DND-41 (cell line): Measurements from ENCODE around the gene ZMYM1.

Experiments used
- ATAC-seq: fragments of 200-7000 bp; cut with Tn5 transposase; 3 replicates; pipeline ENCODE4 v1.9.1; 2021; ENCODE audit warnings: low read depth; ENCODE audit not compliant: insufficient read depth
- DNase-seq: peaks from one replicate; pipeline ENCODE4 v3.0.0-alpha.2; 2020
- H2AFZ ChIP-seq: 2 replicates; pipeline ENCODE4 v1.6.0; 2012; ENCODE audit warnings: low read depth, low read length
- H3K27ac ChIP-seq: 2 replicates; pipeline ENCODE4 v1.5.1; 2012; ENCODE audit warnings: low read length, inconsistent platforms
- H3K27me3 ChIP-seq: fragments of 200-600 bp; sonication (generic); 2 replicates; pipeline ENCODE4 v1.6.0; 2012; ENCODE audit warnings: low read length, mild to moderate bottlenecking, inconsistent platforms; ENCODE audit not compliant: insufficient read depth, poor library complexity
- H3K36me3 ChIP-seq: 2 replicates; pipeline ENCODE4 v1.5.1; 2012; ENCODE audit warnings: low read length, inconsistent platforms; ENCODE audit not compliant: insufficient read depth
- H3K4me1 ChIP-seq: 2 replicates; pipeline ENCODE4 v1.5.1; 2012; ENCODE audit warnings: mild to moderate bottlenecking, low read length; ENCODE audit not compliant: insufficient read depth
- H3K4me2 ChIP-seq: 2 replicates; pipeline ENCODE4 v1.6.0; 2012; ENCODE audit warnings: mild to moderate bottlenecking, moderate library complexity, low read length, inconsistent platforms; ENCODE audit not compliant: insufficient read depth
- H3K4me3 ChIP-seq, 2 experiments: fragments of 200-600 bp in 1 of 2; shearing (Covaris generic) in 1 of 2; 2 replicates each; pipeline ENCODE4 v1.5.1; 2012 to 2016; ENCODE audit warnings: inconsistent platforms in 2 of 2, low read length in 2 of 2, mild to moderate bottlenecking in 2 of 2, low read depth in 1 of 2, moderate library complexity in 1 of 2
- H3K79me2 ChIP-seq: 2 replicates; pipeline ENCODE4 v1.6.0; 2012; ENCODE audit warnings: low read length, inconsistent platforms; ENCODE audit not compliant: insufficient read depth
- H3K9ac ChIP-seq: 2 replicates; pipeline ENCODE4 v1.6.0; 2012; ENCODE audit warnings: low read depth, mild to moderate bottlenecking, inconsistent platforms, low read length, moderate library complexity
- H3K9me3 ChIP-seq: 2 replicates; pipeline ENCODE4 v1.5.1; 2012; ENCODE audit warnings: low read length, moderate library complexity, mild to moderate bottlenecking, inconsistent platforms; ENCODE audit not compliant: insufficient read depth, severe bottlenecking
- H4K20me1 ChIP-seq: 2 replicates; pipeline ENCODE4 v1.6.0; 2012; ENCODE audit warnings: low read length; ENCODE audit not compliant: insufficient read depth
- CTCF ChIP-seq: IDR thresholded peaks from 2 replicates; pipeline ENCODE4 v1.5.1; 2012; ENCODE audit warnings: borderline replicate concordance, low read length, moderate library complexity, mild to moderate bottlenecking; ENCODE audit not compliant: poor library complexity, severe bottlenecking; ENCODE audit errors: extremely low read depth
- EZH2 ChIP-seq: IDR thresholded peaks from 3 replicates; pipeline ENCODE4 v1.6.1; 2012; ENCODE audit warnings: borderline replicate concordance, low read depth, mild to moderate bottlenecking, moderate library complexity, low read length, inconsistent platforms; ENCODE audit not compliant: severe bottlenecking

ZMYM1 gene

GRCh38 chr1:35079003-35079930 lies at the start of gene ZMYM1:
Gene ZMYM1 (plus strand): TSS chr1:35079385. CDS start chr1:35093988, 14,603 bp downstream.
- Histone ChIP-seq H3K9me3 (no peaks in the 10 kb centered on the region), H2AFZ (peak within 1 kb of the TSS; percentile 83), H3K27ac (peak within 1 kb of the TSS; percentile 72), H3K36me3 (peaks cover 12% of the 10 kb centered on the region; the same call in 1 of the 2 replicates), H3K4me2 (peak within 1 kb of the TSS; percentile 65), H3K9ac (peak within 1 kb of the TSS; percentile 66), H3K79me2 (peaks cover 45% of the 10 kb centered on the region), H3K4me1 (peaks cover 24% of the 10 kb centered on the region), H3K27me3 (no peaks in the 10 kb centered on the region), H3K4me3 (peak within 1 kb of the TSS; percentile 42 to 68), H4K20me1 (no peaks in the 10 kb centered on the region; the same call in 1 of the 2 replicates)
- DNase-seq, result peak; percentile 87
- peak; percentile 92 for ATAC-seq
- TF ChIP-seq EZH2 (no peak), CTCF (no peak)

- Histone ChIP-seq H4K20me1 (no peaks in the 10 kb centered on the region), H3K9ac (peak overlapping the region; percentile 70; the same call in 1 of the 2 replicates), H3K4me3 (peak overlapping the region in 1 of 2 experiments; percentile 75; a peak in 2 of 4 replicates), H3K27me3 (no peaks in the 10 kb centered on the region), H3K4me1 (peaks cover 29% of the 10 kb centered on the region), H2AFZ (no peak overlapping the region), H3K79me2 (peaks cover 33% of the 10 kb centered on the region), H3K4me2 (peak overlapping the region; percentile 84), H3K36me3 (peaks cover 14% of the 10 kb centered on the region; the same call in 1 of the 2 replicates), H3K27ac (no peak overlapping the region), H3K9me3 (peaks cover 13% of the 10 kb centered on the region)
- no peak for ATAC-seq
- no peak for DNase-seq
- TF ChIP-seq CTCF (no peak), EZH2 (no peak)
Measured at GRCh38 chr1:35029761-35030160, 49.4 kb upstream of the ZMYM1 start.

- TF ChIP-seq EZH2, result no peak
- TF ChIP-seq CTCF, result no peak
- Histone ChIP-seq H3K27me3 (no peaks in the 10 kb centered on the region), H3K79me2 (peaks cover 32% of the 10 kb centered on the region), H3K36me3 (peaks cover 14% of the 10 kb centered on the region; the same call in 1 of the 2 replicates), H2AFZ (no peak overlapping the region), H3K4me2 (peak overlapping the region; percentile 84), H3K4me1 (peaks cover 29% of the 10 kb centered on the region), H3K9ac (peak overlapping the region; percentile 70), H3K4me3 (peak overlapping the region; percentile 75 to 81), H4K20me1 (no peaks in the 10 kb centered on the region), H3K27ac (0 out of 2 replicates have a peak overlapping the region, but pooled peaks have one; percentile 94), H3K9me3 (peaks cover 13% of the 10 kb centered on the region)
- no peak for DNase-seq
- no peak for ATAC-seq
Measured at GRCh38 chr1:35030338-35030737, 48.8 kb upstream of the ZMYM1 start.
